ENCODE data around the gene C11orf71. TPM values are rescaled to one million over a fixed set of nuclear protein-coding genes. Genes with fewer than 3 reads are reported as not detected.

Gene C11orf71
- total RNA-seq, 4 donors from 2014 or later: 9.4 to 15.0 (median 14.7) TPM; not detected in 1

GRCh38 chr11:114384487-114384886, 15.8 kb downstream of the C11orf71 start:
- Histone ChIP-seq H3K27me3 (peaks cover 2% of the 10 kb centered on the region), H3K4me3 (no peak overlapping the region), H3K4me1 (no peaks in the 10 kb centered on the region), H3K36me3 (no peaks in the 10 kb centered on the region), H3K9me3 (no peaks in the 10 kb centered on the region), H3K27ac (no peak overlapping the region)
- DNase-seq: no peak
- intact Hi-C loops (cut with DNase I; ENCODE audit: low total_unique reads): no loop called here
- TF ChIP-seq EP300 (IDR thresholded peaks at IDR 0.05; ENCODE audit: low read depth): no peak
- no peak for TF ChIP-seq CTCF (IDR thresholded peaks at IDR 0.05)
- no peak for TF ChIP-seq POLR2A (IDR thresholded peaks at IDR 0.05)
- TF ChIP-seq POLR2AphosphoS5 (IDR thresholded peaks at IDR 0.05): no peak
- WGBS, 2 donors (ENCODE audit: low coverage in 1 of 2): 70 to 100% methylated on average over 1 of the region's 1 CpG
- in situ Hi-C loops (cut with MboI; ENCODE audit: low pct_ligation_motif_present in 1 of 4, low pct_unique_long_range_greater_than_20kb in 1 of 4, low sequenced_read_pairs in 3 of 4): no loop called here

GRCh38 chr11:114382509-114382908, 17.8 kb downstream of the C11orf71 start:
- TF ChIP-seq POLR2AphosphoS5 (IDR thresholded peaks at IDR 0.05): no peak
- TF ChIP-seq POLR2A (IDR thresholded peaks at IDR 0.05): no peak
- no peak for TF ChIP-seq CTCF (IDR thresholded peaks at IDR 0.05)
- no peaks in the 10 kb centered on the region for H3K9me3 ChIP-seq
- H3K4me1 ChIP-seq: no peaks in the 10 kb centered on the region
- no peak overlapping the region for H3K4me3 ChIP-seq
- intact Hi-C loops (cut with DNase I; ENCODE audit: low total_unique reads) (no loop called here), in situ Hi-C loops (cut with MboI; ENCODE audit: low pct_ligation_motif_present in 1 of 4, low pct_unique_long_range_greater_than_20kb in 1 of 4, low sequenced_read_pairs in 3 of 4) (no loop called here)
- H3K36me3 ChIP-seq: no peaks in the 10 kb centered on the region
- DNase-seq: no peak
- H3K27ac ChIP-seq: no peak overlapping the region
- peaks cover 5% of the 10 kb centered on the region for H3K27me3 ChIP-seq
- WGBS, 2 donors (ENCODE audit: low coverage in 1 of 2): 84 to 96% methylated on average over 3 of the region's 3 CpGs

- peaks cover 0 to 3% (median 0%) of the 10 kb centered on the region in 4 donors for H3K4me1 ChIP-seq
- DNase-seq: no peak
- 80 to 82% methylated on average over 1 to 5 of the region's 5 CpGs for WGBS, 2 donors (ENCODE audit: low coverage in 1 of 2)
- H3K9me3 ChIP-seq: no peaks in the 10 kb centered on the region
- intact Hi-C loops (cut with DNase I; ENCODE audit: low total_unique reads): no loop called here
- TF ChIP-seq CTCF (IDR thresholded peaks at IDR 0.05): no peak
- no peak overlapping the region for H3K4me3 ChIP-seq
- H3K27me3 ChIP-seq: peaks cover 5% of the 10 kb centered on the region
- H3K27ac ChIP-seq: no peak overlapping the region
- in situ Hi-C loops (cut with MboI; ENCODE audit: low pct_ligation_motif_present in 1 of 4, low pct_unique_long_range_greater_than_20kb in 1 of 4, low sequenced_read_pairs in 3 of 4): no loop called here
- no peaks in the 10 kb centered on the region for H3K36me3 ChIP-seq
These were observed 20.8 kb downstream of the C11orf71 start for GRCh38 chr11:114379394-114380069.

- WGBS, 2 donors (ENCODE audit: low coverage in 1 of 2): 85 to 95% methylated on average over 2 to 7 of the region's 7 CpGs
- no peak for DNase-seq
- in situ Hi-C loops (cut with MboI; ENCODE audit: low pct_ligation_motif_present in 1 of 4, low pct_unique_long_range_greater_than_20kb in 1 of 4, low sequenced_read_pairs in 3 of 4): no loop called here
These were observed 22.6 kb downstream of the C11orf71 start for GRCh38 chr11:114377612-114378267.

More at GRCh38 chr11:114377612-114378267, 22.6 kb downstream of the C11orf71 start:
- Histone ChIP-seq H3K4me1 (peaks cover 0 to 3% (median 0%) of the 10 kb centered on the region in 4 donors), H3K27me3 (peaks cover 5% of the 10 kb centered on the region), H3K27ac (no peak overlapping the region), H3K36me3 (no peaks in the 10 kb centered on the region), H3K4me3 (no peak overlapping the region), H3K9me3 (no peaks in the 10 kb centered on the region)
- intact Hi-C loops (cut with DNase I; ENCODE audit: low total_unique reads): no loop called here
- TF ChIP-seq POLR2AphosphoS5 (IDR thresholded peaks at IDR 0.05) (no peak), CTCF (IDR thresholded peaks at IDR 0.05) (no peak), POLR2A (IDR thresholded peaks at IDR 0.05) (no peak), EP300 (IDR thresholded peaks at IDR 0.05; ENCODE audit: low read depth) (no peak)

All from transverse colon (tissue), 4 donors.